Measurements from ENCODE around the gene LCP2.

DNA sequence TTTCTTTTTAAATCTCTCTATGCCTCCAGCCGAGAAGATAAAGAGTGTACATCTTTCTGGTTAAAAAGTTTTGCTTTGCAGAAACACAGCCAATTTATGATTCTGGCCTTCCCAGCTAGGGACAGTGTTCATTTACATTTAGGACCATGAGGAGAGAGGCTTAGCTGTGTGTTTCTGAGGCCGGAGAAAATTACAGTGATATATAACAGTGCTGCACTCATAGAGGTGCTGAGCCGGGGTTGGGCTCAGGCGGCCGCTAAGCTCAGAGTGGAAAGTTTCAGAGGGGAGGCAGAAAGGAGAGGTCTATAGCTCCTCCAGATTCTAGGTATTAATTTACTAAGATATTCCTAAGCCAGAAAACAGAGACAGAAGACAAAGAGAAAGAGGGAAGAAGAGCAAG lies 37.0 kb upstream of the LCP2 start:
- TF ChIP-seq, protein P1, sequence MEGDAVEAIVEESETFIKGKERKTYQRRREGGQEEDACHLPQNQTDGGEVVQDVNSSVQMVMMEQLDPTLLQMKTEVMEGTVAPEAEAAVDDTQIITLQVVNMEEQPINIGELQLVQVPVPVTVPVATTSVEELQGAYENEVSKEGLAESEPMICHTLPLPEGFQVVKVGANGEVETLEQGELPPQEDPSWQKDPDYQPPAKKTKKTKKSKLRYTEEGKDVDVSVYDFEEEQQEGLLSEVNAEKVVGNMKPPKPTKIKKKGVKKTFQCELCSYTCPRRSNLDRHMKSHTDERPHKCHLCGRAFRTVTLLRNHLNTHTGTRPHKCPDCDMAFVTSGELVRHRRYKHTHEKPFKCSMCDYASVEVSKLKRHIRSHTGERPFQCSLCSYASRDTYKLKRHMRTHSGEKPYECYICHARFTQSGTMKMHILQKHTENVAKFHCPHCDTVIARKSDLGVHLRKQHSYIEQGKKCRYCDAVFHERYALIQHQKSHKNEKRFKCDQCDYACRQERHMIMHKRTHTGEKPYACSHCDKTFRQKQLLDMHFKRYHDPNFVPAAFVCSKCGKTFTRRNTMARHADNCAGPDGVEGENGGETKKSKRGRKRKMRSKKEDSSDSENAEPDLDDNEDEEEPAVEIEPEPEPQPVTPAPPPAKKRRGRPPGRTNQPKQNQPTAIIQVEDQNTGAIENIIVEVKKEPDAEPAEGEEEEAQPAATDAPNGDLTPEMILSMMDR (IDR thresholded peaks at IDR 0.05): no peak
- TF ChIP-seq POLR2AphosphoS5 (IDR thresholded peaks at IDR 0.05): no peak
- TF ChIP-seq POLR2A (IDR thresholded peaks at IDR 0.05): no peak
- no peak for TF ChIP-seq EP300 (IDR thresholded peaks at IDR 0.05)
